GM19035 (cell line): ENCODE measurements around the gene SCEL.
"Not testable (repeated sequence)": the region's sequence is repeated elsewhere in the genome, so short reads cannot be mapped to it uniquely, and the experiment has no call there.

Source experiments
- ATAC-seq: cut with Tn5 transposase; IDR thresholded peaks from one replicate; pipeline ENCODE4 v1.9.1; 2021; ENCODE audit not compliant: unreplicated experiment

The SCEL gene

DNA sequence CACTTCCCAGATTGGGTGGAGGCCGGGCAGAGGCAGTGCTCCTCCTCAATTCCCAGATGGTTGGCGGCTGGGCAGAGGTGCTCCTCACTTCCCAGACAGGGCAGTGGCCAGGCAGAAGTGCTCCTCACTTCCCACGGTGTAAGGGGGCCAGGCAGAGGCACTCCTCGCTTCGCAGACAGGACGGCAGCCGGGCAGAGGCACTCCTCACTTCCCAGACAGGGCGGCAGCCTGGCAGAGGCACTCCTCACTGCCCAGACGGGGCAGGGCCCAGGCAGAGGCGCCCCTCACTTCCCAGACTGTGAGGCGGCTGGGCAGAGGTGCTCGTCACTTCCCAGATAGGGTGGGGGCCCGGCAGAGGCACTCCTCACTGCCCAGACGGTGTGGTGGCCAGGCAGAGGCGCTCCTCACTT, 125.3 kb downstream of the SCEL start:
- no peak for ATAC-seq

DNA sequence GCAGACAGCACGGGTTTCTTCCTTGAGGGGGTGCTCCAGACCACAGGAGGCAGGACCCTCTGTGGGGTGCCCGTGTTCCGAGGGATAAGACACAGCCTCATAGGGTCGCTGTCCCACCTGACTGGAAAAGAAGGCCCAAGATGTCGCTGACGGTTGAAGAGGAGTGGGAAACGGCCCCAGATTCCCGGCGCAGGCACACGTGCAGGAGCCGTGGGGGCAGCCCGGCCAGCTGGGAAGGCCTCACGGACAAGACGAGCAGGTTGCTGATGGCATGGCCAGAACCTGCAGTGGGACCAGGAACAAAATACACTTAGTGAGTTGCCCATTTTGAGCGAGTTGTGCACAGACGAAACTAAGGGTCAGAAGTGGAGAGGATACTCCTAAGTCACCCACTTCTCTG, 126.8 kb downstream of the SCEL start:
- not testable (repeated sequence) for ATAC-seq

DNA sequence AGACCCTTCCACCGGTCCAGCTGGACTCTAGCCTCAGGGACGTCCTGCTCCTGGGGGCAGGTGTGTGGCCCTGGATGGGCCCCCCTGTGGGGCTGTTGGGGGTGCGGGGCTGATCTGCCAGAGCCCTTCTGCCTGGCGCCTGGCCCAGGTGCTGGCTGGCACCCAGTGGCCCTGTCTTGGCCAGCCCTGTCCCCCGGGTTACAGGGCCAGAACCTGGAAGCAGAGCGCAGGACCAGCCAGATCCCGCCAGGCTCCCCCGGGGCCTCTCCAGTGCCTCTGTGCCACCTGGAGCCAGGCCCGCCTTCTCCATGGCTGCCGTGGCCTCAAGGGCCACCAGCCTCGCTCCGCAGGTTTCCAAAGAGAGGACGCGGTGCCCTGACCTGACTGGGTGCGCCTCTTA, 127.3 kb downstream of the SCEL start:
- ATAC-seq = not testable (repeated sequence)

DNA sequence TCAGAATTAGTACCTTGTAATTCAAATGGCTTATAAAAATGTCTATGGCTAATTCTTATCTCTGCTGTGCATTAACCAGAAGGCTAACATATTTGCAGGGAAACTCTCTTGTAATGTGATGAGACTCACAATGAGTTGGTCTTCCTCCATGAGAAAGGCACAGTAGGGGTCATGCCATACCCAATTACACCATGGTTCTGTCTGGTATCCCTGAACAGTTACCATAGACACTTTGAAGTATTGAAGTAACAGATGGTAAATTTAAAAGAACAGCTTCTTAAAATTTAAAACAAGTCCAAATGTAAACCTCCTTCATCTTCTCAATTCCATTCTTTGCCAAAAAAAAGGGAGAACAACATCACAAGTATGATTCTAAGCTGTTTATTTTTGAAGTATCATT, 139.3 kb downstream of the SCEL start:
- ATAC-seq = no peak

DNA sequence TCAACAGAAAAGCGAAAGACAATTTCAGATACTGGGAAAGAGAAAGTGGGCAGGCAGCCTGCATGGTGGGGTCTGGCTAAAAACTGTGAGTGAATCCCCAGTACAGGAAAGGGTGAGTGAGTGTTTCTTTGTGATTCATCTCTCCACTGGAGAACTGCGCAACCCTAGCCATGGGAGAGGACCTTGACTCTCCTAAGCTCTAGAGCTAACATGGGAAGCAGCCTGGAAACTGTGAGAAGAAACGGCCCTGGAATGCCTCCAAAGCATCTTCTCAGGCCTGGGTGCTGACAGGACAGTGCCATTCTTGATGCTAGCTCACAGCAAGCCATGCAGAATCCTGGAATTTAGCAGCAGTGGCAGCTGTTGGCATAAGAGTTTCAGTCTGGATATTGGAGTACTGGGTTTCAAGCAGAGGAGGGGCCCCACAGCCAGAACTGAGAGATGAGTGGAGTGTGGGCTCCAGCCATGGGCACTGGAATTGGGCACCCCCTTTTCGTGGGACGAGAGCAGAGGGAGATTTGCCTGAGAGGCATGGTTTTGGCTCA, 143.3 kb downstream of the SCEL start:
- ATAC-seq = no peak

DNA sequence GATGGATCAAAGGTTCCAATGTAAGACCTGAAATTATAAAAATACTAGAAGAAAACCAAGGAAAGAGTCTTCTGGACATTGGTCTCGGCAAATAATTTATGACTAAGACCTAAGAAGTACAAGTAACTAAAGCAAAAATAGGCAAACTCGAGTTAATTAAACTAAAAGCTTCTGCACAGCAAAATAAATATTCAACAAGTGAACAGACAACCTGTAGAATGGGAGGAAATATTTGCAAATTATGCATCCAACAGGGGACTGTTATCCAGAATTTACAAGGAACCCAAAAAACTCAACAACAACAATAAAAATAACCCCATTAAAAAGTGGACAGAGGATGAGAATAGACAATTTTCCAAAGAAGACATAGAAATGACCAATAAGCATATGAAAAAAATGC, 152.3 kb downstream of the SCEL start:
- no peak for ATAC-seq

DNA sequence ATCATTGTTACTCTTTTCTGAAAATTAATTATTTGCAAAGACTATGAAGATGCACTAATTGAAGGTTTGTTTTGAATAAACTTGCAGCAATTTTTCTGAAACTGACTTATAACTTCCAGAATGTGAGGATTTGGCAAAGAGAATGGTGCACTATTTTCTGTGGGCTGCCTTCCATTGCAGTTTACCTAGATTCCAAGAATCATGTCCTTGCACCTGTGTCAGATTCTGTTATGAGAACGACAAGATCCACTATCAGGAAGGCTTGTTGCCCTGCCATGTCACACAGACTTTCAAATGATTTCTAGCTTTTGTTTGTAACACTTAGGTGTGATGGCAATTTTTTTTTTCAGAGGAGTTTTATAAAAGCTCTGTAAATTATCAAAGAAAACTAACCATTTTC, 156.4 kb downstream of the SCEL start:
- no peak for ATAC-seq

DNA sequence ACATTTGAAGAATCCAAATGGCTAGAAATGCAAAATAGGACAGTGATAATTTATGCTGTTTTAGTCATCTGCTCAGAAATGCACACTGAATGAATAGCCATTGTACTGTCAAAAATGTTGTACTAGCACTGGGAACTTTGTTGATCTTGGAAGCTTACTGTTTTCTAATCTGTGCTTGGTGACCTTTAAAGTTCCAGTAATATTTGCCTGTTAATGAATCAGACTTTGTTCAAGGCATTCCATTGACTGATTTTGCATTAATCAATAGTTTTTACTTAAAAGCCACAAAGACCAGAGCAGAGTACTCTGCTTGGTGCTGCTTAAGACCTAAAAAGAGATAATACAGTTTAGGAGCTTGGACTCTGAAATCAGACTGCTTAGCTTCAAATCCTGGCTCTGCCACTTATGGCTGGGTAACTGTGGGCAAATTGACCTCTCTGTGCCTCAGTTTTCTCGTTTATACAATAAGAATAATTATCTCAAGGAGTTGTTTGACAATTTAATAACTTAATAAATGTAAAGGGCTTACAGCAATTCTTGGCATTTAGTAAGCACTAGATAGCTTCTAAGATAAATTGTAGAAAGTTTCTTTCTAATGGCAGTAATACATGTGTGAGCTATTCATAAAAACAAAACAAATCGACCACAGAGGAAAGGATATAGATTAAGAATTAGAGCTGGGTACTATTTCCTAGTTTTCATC, 157.4 kb downstream of the SCEL start:
- ATAC-seq = no peak

DNA sequence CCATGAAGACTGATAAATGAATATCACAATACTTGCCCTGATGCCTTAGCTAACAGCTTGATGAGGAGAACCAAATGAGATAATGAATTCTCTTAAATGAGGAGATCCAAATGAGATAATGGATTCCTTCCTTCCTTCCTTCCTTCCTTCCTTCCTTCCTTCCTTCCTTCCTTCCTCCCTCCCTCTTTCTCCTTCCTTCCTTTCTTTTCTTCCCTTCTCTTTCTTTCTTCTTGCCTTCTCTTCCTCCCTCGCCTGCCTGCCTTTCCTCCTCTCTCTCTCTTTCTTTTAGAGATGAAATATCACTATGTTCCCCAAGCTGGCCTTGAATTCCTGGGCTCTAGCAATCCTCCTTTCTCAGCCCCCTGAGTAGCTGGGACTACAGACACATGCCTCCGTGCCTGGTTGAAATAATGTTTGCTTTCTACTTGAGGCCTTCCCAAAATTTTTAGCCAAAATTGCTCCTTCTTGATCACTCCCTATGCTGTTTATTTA, 158.0 kb downstream of the SCEL start:
- no peak for ATAC-seq
